NB4 (cell line): ENCODE data around the gene SLC13A2.
"Not testable (repeated sequence)": the region's sequence is repeated elsewhere in the genome, so short reads cannot be mapped to it uniquely, and the experiment has no call there.

Source experiments
- DNase-seq: peaks from one replicate; pipeline ENCODE4 v3.0.0; 2010; ENCODE audit warnings: low read depth
- H3K4me3 ChIP-seq: one replicate; pipeline ENCODE4 v1.5.1; 2011; ENCODE audit warnings: mild to moderate bottlenecking, low read depth, low read length, moderate library complexity
- CTCF ChIP-seq: IDR thresholded peaks from one replicate; pipeline ENCODE4 v1.5.1; 2012; ENCODE audit warnings: low read depth, low read length
- MYC ChIP-seq: IDR thresholded peaks from 2 replicates; pipeline ENCODE4 v1.6.1; 2011; ENCODE audit warnings: low read depth, low read length
- POLR2A ChIP-seq: IDR thresholded peaks from 2 replicates; pipeline ENCODE4 v1.6.1; 2011; ENCODE audit warnings: mild to moderate bottlenecking; ENCODE audit not compliant: insufficient read length; ENCODE audit errors: extremely low read depth
- TF ChIP-seq, protein P1 (sequence below): IDR thresholded peaks from 2 replicates; pipeline ENCODE4 v1.6.1; 2011; ENCODE audit warnings: low read depth, low read length

SLC13A2 gene

DNA sequence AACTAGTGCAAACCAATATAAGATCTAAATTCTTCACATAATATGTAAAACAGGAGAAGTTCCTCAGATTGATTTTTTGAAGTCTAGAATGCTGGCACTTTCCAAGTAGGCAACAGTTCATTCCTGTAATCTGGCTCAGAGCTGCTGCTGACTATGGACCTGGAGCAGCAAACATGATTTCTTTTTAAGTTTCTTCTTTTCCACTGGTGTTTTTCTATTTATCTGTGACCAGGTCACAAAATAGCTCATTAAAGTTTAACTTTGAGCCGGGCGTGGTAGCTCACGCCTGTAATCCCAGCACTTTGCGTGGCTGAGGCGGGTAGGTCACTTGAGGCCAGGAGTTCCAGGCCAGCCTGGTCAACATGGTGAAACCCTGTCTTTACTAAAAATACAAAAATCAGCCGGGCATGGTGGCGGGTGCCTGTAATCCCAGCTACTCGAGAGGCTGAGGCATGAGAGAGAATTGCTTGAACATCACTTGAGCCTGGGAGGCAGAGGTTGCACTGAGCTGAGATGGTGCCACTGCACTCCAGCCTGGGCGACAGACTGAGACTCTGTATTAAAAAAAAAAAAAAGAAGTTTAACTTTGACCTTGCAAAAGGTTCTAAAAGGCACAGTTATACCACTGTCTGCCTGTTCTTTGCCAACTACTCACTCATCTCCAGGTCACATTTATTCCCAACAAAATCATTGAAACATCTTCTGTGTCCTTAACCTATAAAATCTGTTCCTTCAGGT, 29.4 kb upstream of the SLC13A2 start:
- TF ChIP-seq MYC: no peak
- no peak for TF ChIP-seq CTCF
- TF ChIP-seq, protein P1, sequence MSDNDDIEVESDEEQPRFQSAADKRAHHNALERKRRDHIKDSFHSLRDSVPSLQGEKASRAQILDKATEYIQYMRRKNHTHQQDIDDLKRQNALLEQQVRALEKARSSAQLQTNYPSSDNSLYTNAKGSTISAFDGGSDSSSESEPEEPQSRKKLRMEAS: no peak
- no peak for TF ChIP-seq POLR2A
- H3K4me3 ChIP-seq: no peak overlapping the region
- DNase-seq: no peak

DNA sequence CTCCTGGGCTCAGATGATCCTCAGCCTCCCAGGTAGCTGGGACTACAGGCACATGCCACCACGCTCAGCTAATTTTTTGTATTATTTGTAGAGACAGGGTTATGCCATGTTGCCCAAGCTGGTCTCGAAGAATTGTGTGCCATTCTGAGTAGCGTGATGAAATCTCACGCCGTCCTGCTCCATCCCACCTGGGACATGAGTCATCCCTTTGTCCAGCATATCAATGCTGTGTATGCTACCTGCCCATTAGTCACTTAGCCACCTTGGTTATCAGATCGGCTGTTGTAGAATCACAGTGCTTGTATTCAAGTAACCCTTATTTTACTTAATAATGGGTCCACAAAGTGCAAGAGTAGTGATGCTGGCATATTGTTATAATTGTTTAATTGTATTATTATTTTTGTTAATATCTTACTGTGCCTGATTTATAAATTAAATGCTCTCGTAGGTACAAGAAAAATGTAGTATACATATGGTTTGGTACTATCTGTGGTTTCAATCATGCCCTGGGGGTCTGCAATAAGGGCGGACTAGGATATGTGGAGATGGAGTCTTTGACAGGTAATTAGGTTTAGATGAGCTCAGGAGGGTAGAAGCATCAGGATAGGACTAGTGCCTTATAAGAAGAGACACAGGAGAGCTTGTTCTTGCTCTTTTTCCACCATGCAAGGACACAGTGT, 26.6 kb upstream of the SLC13A2 start:
- TF ChIP-seq, protein P1: no peak
- TF ChIP-seq MYC (no peak), CTCF (no peak), POLR2A (no peak)
- no peak for DNase-seq
- H3K4me3 ChIP-seq: no peak overlapping the region

DNA sequence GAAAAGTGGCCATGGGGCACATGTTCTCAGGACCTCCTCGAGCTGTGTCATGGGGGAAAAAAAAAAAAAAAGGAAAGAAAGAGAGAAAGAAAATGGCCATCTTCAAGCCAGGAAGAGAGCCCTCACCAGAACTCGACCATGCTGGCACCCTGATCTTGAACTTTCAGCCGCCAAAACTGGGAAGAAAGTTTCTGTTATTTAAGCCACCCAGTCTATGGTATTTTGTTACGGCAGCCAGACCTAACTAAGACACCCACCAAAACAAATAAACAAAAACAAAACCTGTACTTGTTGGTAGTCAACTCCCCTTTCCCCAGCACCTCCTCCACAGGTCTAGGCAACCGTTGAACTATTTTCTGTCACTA, 26.1 kb upstream of the SLC13A2 start:
- DNase-seq: no peak
- TF ChIP-seq POLR2A: no peak
- TF ChIP-seq CTCF: no peak
- TF ChIP-seq, protein P1: no peak
- TF ChIP-seq MYC: no peak
- H3K4me3 ChIP-seq: no peak overlapping the region

DNA sequence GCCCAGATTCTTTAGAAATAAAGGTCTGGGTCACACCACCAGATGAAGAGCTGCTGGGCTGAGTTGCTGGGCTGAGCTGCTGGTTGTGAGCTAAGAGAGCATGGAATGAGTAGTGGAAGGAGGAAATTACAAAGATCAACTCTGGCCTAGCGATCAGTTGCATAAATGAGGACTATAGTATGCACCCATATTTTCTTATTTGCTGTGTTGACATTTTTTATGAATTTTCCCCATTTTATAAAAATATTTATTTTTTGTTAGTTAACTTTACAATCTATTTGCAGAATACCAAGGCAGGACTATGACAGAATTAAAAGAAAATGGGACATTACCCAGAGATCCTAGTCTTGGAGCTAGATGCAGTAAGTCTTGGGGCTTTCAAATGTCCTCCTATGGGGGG, 23.6 kb upstream of the SLC13A2 start:
- H3K4me3 ChIP-seq: no peak overlapping the region
- no peak for DNase-seq
- TF ChIP-seq MYC: no peak
- TF ChIP-seq POLR2A: no peak
- TF ChIP-seq, protein P1: no peak
- TF ChIP-seq CTCF: no peak

DNA sequence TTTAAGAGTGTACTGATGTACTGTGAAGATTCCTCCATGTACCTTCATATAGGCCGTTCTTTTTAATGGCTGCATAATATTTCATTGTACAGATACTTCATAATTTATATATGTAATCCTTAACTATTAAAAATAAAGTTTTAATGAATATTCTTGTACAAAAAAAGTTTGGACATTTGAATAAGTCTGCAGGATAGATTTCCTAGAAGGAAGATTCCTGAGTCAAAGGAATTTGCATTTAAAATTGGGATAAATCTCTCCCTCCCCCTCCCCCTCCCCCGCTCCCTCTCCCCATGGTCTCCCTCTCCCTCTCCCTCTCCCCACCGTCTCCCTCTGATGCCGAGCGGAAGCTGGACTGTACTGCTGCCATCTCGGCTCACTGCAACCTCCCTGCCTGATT, 15.6 kb upstream of the SLC13A2 start:
- TF ChIP-seq, protein P1: no peak
- TF ChIP-seq POLR2A: no peak
- no peak for TF ChIP-seq MYC
- TF ChIP-seq CTCF: no peak
- DNase-seq: no peak

DNA sequence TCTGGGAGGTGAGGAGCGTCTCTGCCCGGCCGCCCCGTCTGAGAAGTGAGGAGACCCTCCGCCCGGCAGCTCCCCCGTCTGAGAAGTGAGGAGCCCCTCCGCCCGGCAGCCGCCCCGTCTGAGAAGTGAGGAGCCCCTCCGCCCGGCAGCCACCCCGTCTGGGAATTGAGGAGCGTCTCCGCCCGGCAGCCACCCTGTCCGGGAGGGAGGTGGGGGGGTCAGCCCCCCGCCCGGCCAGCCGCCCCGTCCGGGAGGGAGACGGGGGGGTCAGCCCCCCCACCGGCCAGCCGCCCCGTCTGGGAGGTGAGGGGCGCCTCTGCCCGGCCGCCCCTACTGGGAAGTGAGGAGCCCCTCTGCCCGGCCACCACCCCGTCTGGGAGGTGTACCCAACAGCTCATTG, 14.6 kb upstream of the SLC13A2 start:
- H3K4me3 ChIP-seq: not testable (repeated sequence)

More for the DNA sequence above, 15.6 kb upstream of the SLC13A2 start:
- H3K4me3 ChIP-seq: no peak overlapping the region

More for the DNA sequence above, 14.6 kb upstream of the SLC13A2 start:
- not testable (repeated sequence) for DNase-seq
